HL-60 (cell line): ENCODE data around the gene CAMK1D.

ENCODE experiments used
- POLR2AphosphoS5 ChIP-seq: IDR thresholded peaks from 2 replicates; pipeline ENCODE4 v1.6.1; 2012; ENCODE audit warnings: low read depth
- SPI1 ChIP-seq: IDR thresholded peaks from 2 replicates; pipeline ENCODE4 v1.6.1; 2012; ENCODE audit warnings: low read depth, mild to moderate bottlenecking, borderline replicate concordance
- TF ChIP-seq, protein P1 (sequence below): IDR thresholded peaks from one replicate; pipeline ENCODE4 v1.5.1; 2011; ENCODE audit warnings: low read length, control low read depth, inconsistent platforms; ENCODE audit not compliant: insufficient read depth
- TF ChIP-seq, protein P2 (sequence below): IDR thresholded peaks from 2 replicates; pipeline ENCODE4 v1.6.1; 2012; ENCODE audit warnings: low read depth; ENCODE audit not compliant: insufficient replicate concordance

DNA sequence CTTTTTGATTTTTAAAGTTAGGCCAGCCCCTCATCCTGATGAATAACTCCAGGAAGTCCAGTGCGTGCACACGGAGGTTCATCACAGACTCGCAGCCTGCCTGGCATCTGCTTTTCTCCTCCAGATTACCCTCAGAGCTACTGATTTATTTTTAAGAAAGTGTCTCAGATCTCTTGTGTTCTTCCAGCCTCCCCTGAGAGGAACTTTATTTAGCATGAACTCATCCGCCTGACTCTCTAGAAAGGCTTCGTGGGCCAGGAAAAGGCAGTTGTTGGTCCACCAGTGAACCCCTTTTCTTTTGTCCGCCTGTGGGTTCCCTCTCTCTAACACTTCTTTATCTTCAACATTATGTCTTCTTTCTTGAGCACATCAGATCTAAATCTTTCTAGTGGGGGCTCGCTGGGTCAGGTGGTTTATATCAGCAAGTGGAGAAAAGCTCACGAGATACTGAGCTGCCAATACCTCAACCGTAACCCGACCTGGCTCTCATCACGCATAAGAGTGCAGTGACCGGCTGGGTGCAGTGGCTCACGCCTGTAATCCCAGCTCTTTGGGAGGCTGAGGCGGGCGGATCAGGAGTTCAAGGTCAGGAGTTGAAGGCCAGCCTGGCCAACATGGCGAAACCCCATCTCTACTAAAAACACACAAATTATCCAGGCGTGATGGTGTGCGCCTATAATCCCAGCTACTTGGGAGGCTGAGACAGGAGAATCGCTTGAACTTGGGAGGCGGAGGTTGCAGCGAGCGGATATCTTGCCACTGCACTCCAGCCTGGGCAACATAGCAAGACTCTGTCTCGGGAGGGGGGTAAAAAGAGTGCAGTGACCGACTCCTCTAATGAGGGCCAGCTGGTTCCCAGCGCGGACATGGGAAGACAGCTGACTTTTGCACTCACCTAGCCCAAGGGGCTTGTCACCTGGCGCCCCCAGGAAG lies 489.9 kb downstream of the CAMK1D start:
- TF ChIP-seq, protein P1, sequence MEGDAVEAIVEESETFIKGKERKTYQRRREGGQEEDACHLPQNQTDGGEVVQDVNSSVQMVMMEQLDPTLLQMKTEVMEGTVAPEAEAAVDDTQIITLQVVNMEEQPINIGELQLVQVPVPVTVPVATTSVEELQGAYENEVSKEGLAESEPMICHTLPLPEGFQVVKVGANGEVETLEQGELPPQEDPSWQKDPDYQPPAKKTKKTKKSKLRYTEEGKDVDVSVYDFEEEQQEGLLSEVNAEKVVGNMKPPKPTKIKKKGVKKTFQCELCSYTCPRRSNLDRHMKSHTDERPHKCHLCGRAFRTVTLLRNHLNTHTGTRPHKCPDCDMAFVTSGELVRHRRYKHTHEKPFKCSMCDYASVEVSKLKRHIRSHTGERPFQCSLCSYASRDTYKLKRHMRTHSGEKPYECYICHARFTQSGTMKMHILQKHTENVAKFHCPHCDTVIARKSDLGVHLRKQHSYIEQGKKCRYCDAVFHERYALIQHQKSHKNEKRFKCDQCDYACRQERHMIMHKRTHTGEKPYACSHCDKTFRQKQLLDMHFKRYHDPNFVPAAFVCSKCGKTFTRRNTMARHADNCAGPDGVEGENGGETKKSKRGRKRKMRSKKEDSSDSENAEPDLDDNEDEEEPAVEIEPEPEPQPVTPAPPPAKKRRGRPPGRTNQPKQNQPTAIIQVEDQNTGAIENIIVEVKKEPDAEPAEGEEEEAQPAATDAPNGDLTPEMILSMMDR, result no peak
- no peak for TF ChIP-seq POLR2AphosphoS5
- TF ChIP-seq, protein P2, sequence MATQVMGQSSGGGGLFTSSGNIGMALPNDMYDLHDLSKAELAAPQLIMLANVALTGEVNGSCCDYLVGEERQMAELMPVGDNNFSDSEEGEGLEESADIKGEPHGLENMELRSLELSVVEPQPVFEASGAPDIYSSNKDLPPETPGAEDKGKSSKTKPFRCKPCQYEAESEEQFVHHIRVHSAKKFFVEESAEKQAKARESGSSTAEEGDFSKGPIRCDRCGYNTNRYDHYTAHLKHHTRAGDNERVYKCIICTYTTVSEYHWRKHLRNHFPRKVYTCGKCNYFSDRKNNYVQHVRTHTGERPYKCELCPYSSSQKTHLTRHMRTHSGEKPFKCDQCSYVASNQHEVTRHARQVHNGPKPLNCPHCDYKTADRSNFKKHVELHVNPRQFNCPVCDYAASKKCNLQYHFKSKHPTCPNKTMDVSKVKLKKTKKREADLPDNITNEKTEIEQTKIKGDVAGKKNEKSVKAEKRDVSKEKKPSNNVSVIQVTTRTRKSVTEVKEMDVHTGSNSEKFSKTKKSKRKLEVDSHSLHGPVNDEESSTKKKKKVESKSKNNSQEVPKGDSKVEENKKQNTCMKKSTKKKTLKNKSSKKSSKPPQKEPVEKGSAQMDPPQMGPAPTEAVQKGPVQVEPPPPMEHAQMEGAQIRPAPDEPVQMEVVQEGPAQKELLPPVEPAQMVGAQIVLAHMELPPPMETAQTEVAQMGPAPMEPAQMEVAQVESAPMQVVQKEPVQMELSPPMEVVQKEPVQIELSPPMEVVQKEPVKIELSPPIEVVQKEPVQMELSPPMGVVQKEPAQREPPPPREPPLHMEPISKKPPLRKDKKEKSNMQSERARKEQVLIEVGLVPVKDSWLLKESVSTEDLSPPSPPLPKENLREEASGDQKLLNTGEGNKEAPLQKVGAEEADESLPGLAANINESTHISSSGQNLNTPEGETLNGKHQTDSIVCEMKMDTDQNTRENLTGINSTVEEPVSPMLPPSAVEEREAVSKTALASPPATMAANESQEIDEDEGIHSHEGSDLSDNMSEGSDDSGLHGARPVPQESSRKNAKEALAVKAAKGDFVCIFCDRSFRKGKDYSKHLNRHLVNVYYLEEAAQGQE, result no peak
- TF ChIP-seq SPI1, result no peak
